SK-N-MC (cell line): Measurements from ENCODE around the gene CST9.
A peak's percentile ranks its signal among the peaks of the same experiment; 100 is the strongest.
"Not testable (repeated sequence)": the region's sequence is repeated elsewhere in the genome, so short reads cannot be mapped to it uniquely, and the experiment has no call there.

Experiments
- DNase-seq: peaks from one replicate; pipeline ENCODE4 v3.0.0-alpha.2; 2011; ENCODE audit warnings: low read depth, low spot score
- H3K27ac ChIP-seq: fragments of 200-600 bp; sonication (generic); 2 replicates; pipeline ENCODE4 v1.5.1; 2016; ENCODE audit warnings: mixed run types
- H3K36me3 ChIP-seq: fragments of 200-600 bp; sonication (generic); 2 replicates; pipeline ENCODE4 v1.6.1; 2017; ENCODE audit warnings: antibody characterized with exemption, low read length, mixed read lengths; ENCODE audit not compliant: insufficient read depth
- H3K4me3 ChIP-seq: fragments of 200-600 bp; sonication (generic); 2 replicates; pipeline ENCODE4 v1.5.1; 2016
- H3K9ac ChIP-seq: fragments of 200-600 bp; sonication (generic); 2 replicates; pipeline ENCODE4 v1.8.0; 2017; ENCODE audit warnings: mixed run types, mixed read lengths; ENCODE audit not compliant: insufficient read length
- H3K9me3 ChIP-seq: fragments of 200-600 bp; sonication (generic); 2 replicates; pipeline ENCODE4 v1.6.1; 2017; ENCODE audit warnings: low read depth, mild to moderate bottlenecking, antibody characterized with exemption, low read length, moderate library complexity, mixed read lengths
- EZH2 ChIP-seq: fragments of 200-600 bp; sonication (generic); IDR thresholded peaks from one replicate; pipeline ENCODE4 v1.6.1; 2017; ENCODE audit warnings: antibody characterized with exemption
- FOXP2 ChIP-seq: optimal IDR thresholded peaks from 2 replicates; pipeline ENCODE3; 2011; ENCODE audit warnings: mild to moderate bottlenecking, moderate library complexity; ENCODE audit not compliant: insufficient read depth; ENCODE audit errors: extremely low read length, control extremely low read depth
- POLR2AphosphoS5 ChIP-seq: IDR thresholded peaks from 2 replicates; pipeline ENCODE4 v1.6.1; 2012; ENCODE audit warnings: mild to moderate bottlenecking, low read depth, low read length, borderline replicate concordance

Gene CST9

DNA sequence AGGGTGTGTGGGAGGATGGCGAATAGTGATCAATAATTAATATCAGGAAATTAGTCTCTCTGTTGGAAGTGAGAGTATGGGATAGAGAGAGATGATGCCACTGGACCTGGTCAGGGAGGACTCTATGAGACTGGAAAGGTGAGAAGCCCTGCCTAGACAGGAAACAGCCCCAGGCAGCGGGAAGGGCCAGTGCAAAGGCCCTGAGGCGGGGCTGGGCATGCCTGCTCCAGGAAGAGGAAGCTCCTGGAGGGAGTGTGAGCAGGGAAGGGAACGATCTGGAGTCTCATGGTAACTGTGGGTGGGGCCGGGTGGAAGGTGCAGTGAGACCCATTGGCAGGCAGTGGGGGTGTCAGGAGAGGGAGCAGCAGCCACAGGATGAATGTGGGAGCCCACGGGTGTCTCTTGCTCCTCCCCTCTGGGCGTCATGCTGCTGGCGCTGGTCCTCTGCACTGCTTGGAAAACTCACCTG is 33.8 kb upstream of the CST9 start:
- H3K9me3 ChIP-seq, result no peaks in the 10 kb centered on the region
- H3K36me3 ChIP-seq, result no peaks in the 10 kb centered on the region
- no peak overlapping the region for H3K27ac ChIP-seq
- TF ChIP-seq EZH2, result no peak
- TF ChIP-seq FOXP2, result no peak
- TF ChIP-seq POLR2AphosphoS5, result no peak
- H3K9ac ChIP-seq, result no peak overlapping the region
- DNase-seq, result no peak
- no peak overlapping the region for H3K4me3 ChIP-seq

DNA sequence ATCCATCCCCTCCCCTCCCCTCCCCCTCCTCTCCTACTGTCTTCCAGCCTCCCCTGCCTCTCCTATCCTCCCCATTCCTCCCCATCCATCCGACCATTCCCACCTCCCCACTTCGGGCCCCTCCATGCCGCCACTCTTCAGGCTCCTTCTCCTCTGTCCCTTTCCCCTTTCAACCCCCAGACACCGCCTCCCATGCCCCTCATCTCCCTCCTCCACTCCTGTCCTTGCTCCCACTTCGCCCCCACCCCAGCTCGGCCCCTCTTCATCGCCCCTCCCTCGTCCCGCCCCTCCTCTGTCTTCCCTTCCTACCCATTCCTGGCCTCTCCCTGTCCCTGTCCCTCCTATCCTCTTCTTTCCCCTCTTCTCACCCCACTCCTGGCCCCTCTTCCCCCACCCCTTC is 32.6 kb upstream of the CST9 start:
- TF ChIP-seq FOXP2, result no peak
- TF ChIP-seq EZH2, result no peak
- no peak for TF ChIP-seq POLR2AphosphoS5
- H3K4me3 ChIP-seq, result peak overlapping the region; percentile 89; the same call in 1 of the 2 replicates
- no peaks in the 10 kb centered on the region for H3K36me3 ChIP-seq
- no peak for DNase-seq
- no peaks in the 10 kb centered on the region for H3K9me3 ChIP-seq
- H3K9ac ChIP-seq, result no peak overlapping the region
- H3K27ac ChIP-seq, result no peak overlapping the region

DNA sequence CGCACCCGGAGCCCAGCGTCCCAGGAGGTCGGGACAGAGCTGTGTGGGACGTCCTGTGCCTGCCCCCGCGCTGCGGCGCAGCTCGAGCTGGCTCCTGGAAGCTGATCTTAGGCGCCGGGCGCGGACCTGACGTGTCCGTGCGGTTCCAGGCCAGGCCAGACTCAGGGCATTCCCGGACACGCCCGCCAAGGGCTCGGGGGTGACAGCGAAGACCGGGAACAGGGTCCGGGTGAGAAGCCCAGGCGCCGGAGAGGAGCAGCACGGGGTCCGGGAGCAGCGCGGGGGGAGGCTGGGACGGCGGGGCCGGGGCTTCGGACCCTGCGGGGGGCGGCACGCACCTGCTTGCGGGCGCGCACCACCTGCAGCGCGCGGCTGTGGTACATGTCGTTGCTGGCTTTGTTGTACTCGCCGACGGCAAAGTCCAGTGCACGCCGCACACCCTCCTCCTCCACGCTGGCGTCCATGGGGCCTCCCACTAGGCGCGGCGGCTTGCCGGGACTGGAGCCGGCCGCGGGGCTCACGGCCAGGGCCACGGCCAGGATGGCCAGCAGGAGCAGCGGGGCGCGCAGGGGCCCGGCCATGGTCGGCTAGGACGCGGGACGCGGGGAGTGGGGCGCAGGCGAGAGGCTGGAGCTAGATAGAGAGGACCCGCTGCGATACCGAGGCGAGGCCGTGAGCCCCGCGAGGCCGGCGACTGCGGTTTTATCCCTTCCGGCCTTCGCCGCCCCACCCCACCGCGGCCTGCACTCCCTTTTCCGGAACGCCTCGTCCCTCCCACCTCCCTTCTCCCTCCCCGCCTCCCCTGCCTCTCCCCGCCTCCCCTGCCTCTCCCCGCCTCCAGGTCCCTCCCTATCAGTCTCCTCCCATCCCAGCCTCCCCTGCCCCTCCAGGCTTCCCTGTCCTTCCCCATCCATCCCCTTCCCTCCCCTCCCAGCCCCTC is 31.8 kb upstream of the CST9 start, which contains the start of gene CST3:
Gene CST3, minus strand, starts transcription at position 674 of the 940 bp plus-strand sequence. Its CDS starts 93 bp downstream, at position 581.
- Histone ChIP-seq H3K27ac (no peak within 1 kb of the TSS), H3K36me3 (no peaks in the 10 kb centered on the region), H3K4me3 (peak within 1 kb of the TSS; percentile 89), H3K9ac (peak within 1 kb of the TSS; percentile 79), H3K9me3 (no peaks in the 10 kb centered on the region)
- TF ChIP-seq FOXP2, result no peak
- peak; percentile 59; the same call in 1 of the 2 replicates for TF ChIP-seq POLR2AphosphoS5
- no peak for DNase-seq

DNA sequence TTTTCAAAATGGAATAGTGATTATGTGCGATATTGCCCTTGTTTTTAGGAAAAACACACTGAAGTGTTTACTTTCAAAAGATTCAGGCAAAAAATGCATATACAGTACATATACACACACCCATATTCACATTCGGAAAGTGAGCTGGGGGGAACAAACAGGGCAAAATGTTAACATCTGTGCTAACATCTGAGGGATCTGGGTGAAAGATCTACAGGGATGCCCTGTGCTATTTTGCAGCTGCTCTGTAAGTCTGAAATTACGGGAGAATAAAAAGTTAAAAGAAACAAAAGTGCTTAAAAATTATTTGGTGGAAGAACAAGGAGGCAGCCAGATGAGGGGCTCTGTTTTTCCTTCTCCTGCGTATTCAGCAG is 31.2 kb upstream of the CST9 start:
- Histone ChIP-seq H3K4me3 (peak overlapping the region; percentile 89), H3K9me3 (no peaks in the 10 kb centered on the region), H3K9ac (peak overlapping the region; percentile 79), H3K36me3 (no peaks in the 10 kb centered on the region), H3K27ac (no peak overlapping the region)
- TF ChIP-seq EZH2 (no peak), POLR2AphosphoS5 (no peak), FOXP2 (no peak)
- DNase-seq, result no peak

DNA sequence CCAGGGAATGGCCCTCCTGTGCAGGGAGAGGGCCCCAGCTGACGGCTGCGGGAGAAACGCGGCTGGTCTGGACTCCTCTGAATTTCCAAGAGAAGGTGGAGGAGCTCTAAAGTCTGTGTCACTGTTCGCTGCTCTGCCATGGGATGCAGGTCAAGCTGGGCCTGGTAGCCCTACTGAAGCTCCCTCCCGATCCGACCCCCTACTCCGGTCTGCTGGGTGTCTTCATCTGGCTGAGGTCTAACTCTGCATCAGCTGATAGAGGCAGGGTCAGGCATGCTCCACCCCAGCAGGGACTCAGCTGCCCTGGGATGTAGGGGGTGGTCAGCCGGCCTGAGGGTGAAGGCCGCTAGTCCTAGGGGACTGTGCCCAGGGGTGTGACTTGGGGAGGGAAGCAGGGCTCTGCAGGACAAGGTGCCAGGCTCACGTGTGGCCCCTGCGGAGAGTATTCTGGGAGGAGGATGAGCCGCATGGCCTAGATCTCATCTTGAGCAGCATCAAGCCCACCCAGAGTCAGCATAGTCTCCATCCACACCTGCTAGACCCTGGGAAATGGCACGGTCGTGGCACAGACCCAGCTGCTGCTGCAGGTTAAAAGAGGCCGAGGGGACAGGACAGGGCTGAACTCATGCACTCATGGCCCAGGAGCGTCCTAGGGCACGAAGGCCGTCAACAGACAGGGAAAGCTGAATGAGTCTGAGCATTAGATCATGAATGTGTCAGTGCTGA is 30.6 kb upstream of the CST9 start:
- no peak for TF ChIP-seq POLR2AphosphoS5
- no peak for TF ChIP-seq FOXP2
- TF ChIP-seq EZH2, result no peak
- Histone ChIP-seq H3K4me3 (peak overlapping the region; percentile 89; the same call in 1 of the 2 replicates), H3K36me3 (no peaks in the 10 kb centered on the region), H3K9ac (peak overlapping the region; percentile 79), H3K27ac (no peak overlapping the region), H3K9me3 (no peaks in the 10 kb centered on the region)
- no peak for DNase-seq

DNA sequence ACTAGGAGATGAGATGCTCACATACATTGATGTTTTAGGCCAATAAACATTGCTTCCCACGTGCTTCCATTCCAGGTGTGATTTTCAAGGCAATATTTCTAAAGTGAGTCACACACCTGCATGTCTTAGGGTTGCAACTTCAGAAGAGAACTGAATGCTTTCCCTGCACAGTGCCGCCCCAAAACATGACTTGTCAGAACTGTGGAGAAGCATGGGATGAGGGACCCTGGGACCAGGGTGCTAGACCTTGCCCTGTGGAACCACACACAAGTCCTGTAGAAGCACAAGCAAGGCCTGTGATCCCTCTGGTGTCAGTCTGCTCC is 30.0 kb upstream of the CST9 start:
- not testable (repeated sequence) for H3K27ac ChIP-seq, H3K9me3 ChIP-seq, H3K9ac ChIP-seq, DNase-seq, H3K36me3 ChIP-seq, H3K4me3 ChIP-seq

DNA sequence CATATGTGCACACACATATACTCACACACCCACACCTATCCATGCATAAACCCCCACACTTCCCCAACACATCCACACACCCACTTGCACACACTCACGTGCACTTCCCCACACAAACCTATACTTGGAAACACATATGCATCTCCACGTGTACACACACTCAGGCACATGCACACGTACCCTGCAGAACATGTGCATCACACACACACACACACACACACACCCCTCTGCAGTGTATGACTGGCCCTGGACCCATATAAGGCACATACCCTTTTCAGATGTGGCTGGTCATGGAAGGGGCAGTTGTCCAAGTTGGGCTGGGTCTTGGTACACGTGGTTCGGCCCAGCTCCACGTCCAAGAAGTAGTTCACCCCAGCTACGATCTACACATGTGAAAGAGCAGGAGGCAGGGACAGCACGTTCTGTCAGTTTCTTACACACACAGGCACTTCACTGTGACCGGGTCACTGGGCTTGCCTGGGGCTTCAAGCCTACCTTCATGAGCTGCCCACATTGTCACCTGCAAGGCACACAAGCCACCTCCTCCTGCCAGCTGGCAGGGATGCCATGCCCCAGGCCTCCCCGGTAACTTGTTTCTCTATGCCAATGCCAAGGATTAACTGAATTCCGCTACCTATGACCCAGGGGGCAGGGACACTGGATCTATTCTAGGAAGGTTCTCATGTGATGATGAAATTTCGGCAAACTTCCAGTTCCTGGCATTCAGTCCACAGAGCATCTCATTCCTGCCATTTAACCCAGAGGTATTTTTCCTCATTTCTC is 29.5 kb upstream of the CST9 start:
- H3K4me3 ChIP-seq, result no peak overlapping the region
- H3K36me3 ChIP-seq, result no peaks in the 10 kb centered on the region
- TF ChIP-seq FOXP2, result no peak
- no peak for TF ChIP-seq POLR2AphosphoS5
- TF ChIP-seq EZH2, result no peak
- no peak overlapping the region for H3K27ac ChIP-seq
- no peak overlapping the region for H3K9ac ChIP-seq
- no peak for DNase-seq
- H3K9me3 ChIP-seq, result no peaks in the 10 kb centered on the region
